Measurements from ENCODE around the gene GGN.
"Not testable (repeated sequence)": the region's sequence is repeated elsewhere in the genome, so short reads cannot be mapped to it uniquely, and the experiment has no call there.

Gene GGN

GRCh38 chr19:38386971-38387549 lies 774 bp downstream of the GGN start:
- no peak for DNase-seq (ENCODE audit: low read depth)

GRCh38 chr19:38386300-38386970 lies 1.4 kb downstream of the GGN start:
- no peak for DNase-seq (ENCODE audit: low read depth)

GRCh38 chr19:38385804-38386257 lies 2.0 kb downstream of the GGN start:
- DNase-seq (ENCODE audit: low read depth), result no peak

- no peak for DNase-seq (ENCODE audit: low read depth)
Observed at GRCh38 chr19:38385057-38385803, 2.6 kb downstream of the GGN start.

- no peak for DNase-seq (ENCODE audit: low read depth)
Observed at GRCh38 chr19:38384209-38385027, 3.4 kb downstream of the GGN start.

GRCh38 chr19:38383743-38384142 lies 4.1 kb downstream of the GGN start:
- DNase-seq (ENCODE audit: low read depth), result no peak

GRCh38 chr19:38383184-38383583 lies 4.7 kb downstream of the GGN start:
- no peak for DNase-seq (ENCODE audit: low read depth)

- no peak for DNase-seq (ENCODE audit: low read depth)
Observed at GRCh38 chr19:38381138-38381537, 6.7 kb downstream of the GGN start.

- no peak for DNase-seq (ENCODE audit: low read depth)
Observed at GRCh38 chr19:38378866-38379265, 9.0 kb downstream of the GGN start.

- no peak for DNase-seq (ENCODE audit: low read depth)
Observed at GRCh38 chr19:38377052-38377451, 10.8 kb downstream of the GGN start.

- DNase-seq (ENCODE audit: low read depth), result no peak
Observed at GRCh38 chr19:38376576-38376975, 11.3 kb downstream of the GGN start.

GRCh38 chr19:38375748-38376147 lies 12.1 kb downstream of the GGN start:
- no peak for DNase-seq (ENCODE audit: low read depth)

GRCh38 chr19:38375098-38375493 lies 12.7 kb downstream of the GGN start:
- DNase-seq (ENCODE audit: low read depth), result no peak

GRCh38 chr19:38374332-38375097 lies 13.3 kb downstream of the GGN start, which contains the start of gene PSMD8:
Gene PSMD8, plus strand, starts transcription at chr19:38374571. Its CDS starts 31 bp downstream, at chr19:38374602.
- DNase-seq (ENCODE audit: low read depth), result peak; percentile 94

- no peak for DNase-seq (ENCODE audit: low read depth)
Observed at GRCh38 chr19:38373907-38374331, 13.9 kb downstream of the GGN start.

- no peak for DNase-seq (ENCODE audit: low read depth)
Observed at GRCh38 chr19:38371081-38371480, 16.8 kb downstream of the GGN start.

GRCh38 chr19:38370299-38370698 lies 17.5 kb downstream of the GGN start:
- no peak for DNase-seq (ENCODE audit: low read depth)

- DNase-seq (ENCODE audit: low read depth), result no peak
Observed at GRCh38 chr19:38369584-38369983, 18.2 kb downstream of the GGN start.

GRCh38 chr19:38367041-38367440 lies 20.8 kb downstream of the GGN start:
- no peak for DNase-seq (ENCODE audit: low read depth)

- not testable (repeated sequence) for DNase-seq (ENCODE audit: low read depth)
Observed at GRCh38 chr19:38362946-38363688, 24.7 kb downstream of the GGN start.
